B cell (primary cell): ENCODE data around the gene RHOG.
"Not testable (repeated sequence)": the region's sequence is repeated elsewhere in the genome, so short reads cannot be mapped to it uniquely, and the experiment has no call there.

Experiments
- CTCF ChIP-seq: fragments of 200-600 bp; IDR thresholded peaks from one replicate; pipeline ENCODE4 v1.8.0; 2022; ENCODE audit warnings: antibody characterized with exemption, mild to moderate bottlenecking
- EZH2 ChIP-seq: IDR thresholded peaks from 2 replicates; pipeline ENCODE4 v1.6.1; 2012; ENCODE audit warnings: borderline replicate concordance, low read depth, mild to moderate bottlenecking, moderate library complexity, low read length; ENCODE audit not compliant: insufficient read depth, poor library complexity, severe bottlenecking

GRCh38 chr11:3814832-3815231 lies 25.9 kb downstream of the RHOG start:
- not testable (repeated sequence) for TF ChIP-seq CTCF, EZH2
